ENCODE data around the gene NCBP2L. TPM values are rescaled to one million over a fixed set of nuclear protein-coding genes. Genes with fewer than 3 reads are reported as not detected.

NCBP2L gene
- total RNA-seq, 1 experiment from 2014 or later, result 0.20 TPM

DNA sequence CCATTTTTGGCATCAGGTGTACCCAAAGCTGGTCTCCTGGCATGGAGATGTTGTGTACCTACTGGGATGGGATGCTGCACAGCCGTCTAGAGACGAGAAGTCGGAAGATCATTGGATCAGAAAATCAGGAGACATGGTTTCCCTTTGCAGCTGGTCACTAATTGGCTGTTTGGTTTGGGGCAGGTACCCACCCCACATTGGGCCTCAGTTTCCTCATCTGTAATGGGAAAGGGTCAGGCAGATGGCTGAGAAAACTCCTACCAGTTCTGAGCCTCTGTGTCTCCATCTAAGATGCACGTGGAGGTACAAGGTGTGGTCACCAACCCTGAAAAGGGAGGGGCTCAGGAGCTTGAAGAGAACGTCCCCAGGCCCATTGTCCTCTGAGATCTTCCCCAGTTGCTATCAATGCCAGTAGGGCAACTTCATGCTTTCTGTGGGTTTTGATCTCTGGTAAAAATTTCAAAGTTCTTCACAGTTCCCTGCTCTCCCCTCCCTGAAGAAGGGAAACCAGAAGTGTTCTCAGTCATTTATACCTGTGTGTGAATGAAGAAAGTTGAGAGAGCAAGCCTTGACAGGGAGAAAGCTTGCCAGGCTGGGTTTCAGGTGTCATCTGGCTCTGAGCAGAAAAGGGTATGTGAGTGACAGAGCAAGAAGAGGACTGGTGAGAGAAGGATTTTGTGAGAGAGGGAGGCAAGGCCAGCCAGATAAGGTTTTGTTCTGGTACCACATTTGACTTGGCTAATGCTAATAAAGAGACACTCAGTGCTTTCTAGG is 17.0 kb upstream of the NCBP2L start (continued):
- TF ChIP-seq, protein P1, sequence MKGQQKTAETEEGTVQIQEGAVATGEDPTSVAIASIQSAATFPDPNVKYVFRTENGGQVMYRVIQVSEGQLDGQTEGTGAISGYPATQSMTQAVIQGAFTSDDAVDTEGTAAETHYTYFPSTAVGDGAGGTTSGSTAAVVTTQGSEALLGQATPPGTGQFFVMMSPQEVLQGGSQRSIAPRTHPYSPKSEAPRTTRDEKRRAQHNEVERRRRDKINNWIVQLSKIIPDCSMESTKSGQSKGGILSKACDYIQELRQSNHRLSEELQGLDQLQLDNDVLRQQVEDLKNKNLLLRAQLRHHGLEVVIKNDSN (CRISPR knock-in tag; IDR thresholded peaks at IDR 0.05), result no peak
- no peak for TF ChIP-seq FOXJ3 (CRISPR knock-in tag; IDR thresholded peaks at IDR 0.05; ENCODE audit: borderline replicate concordance)
- no peak for TF ChIP-seq MYBL2 (CRISPR knock-in tag; IDR thresholded peaks at IDR 0.05)
- TF ChIP-seq ESRRA (CRISPR knock-in tag; IDR thresholded peaks at IDR 0.05; ENCODE audit: borderline replicate concordance), result no peak
- no peak for TF ChIP-seq AR (CRISPR knock-in tag; IDR thresholded peaks at IDR 0.05)
- TF ChIP-seq ZNF232 (CRISPR knock-in tag; IDR thresholded peaks at IDR 0.05), result no peak

GRCh38 chrX:107763647-107764046 is 13.9 kb upstream of the NCBP2L start:
- Mint-ChIP-seq H3K27me3 (ENCODE audit: low read depth) (peaks cover 3% of the 10 kb centered on the region), H3K9me3 (no peaks in the 10 kb centered on the region), H3K4me3 (no peak overlapping the region), H3K36me3 (no peaks in the 10 kb centered on the region), H3K4me1 (peaks cover 15% of the 10 kb centered on the region), H3K27ac (no peak overlapping the region)
- ChIA-PET POLR2A (no interaction called here), CTCF (interaction anchor here (0.6 to 1.1 kb wide), 2 partner anchors 34 to 90 kb away, joined by 3 read pairs; no protein-coding TSS in a partner anchor)
- TF ChIP-seq JUN (CRISPR knock-in tag; IDR thresholded peaks at IDR 0.05), result no peak
- no peak for TF ChIP-seq NFYB (CRISPR knock-in tag; conservative IDR thresholded peaks at IDR 0.05; ENCODE audit: low read depth)
- TF ChIP-seq NFE2L1 (CRISPR knock-in tag; IDR thresholded peaks at IDR 0.05), result no peak
- ATAC-seq, result no peak
- no peak for DNase-seq (ENCODE audit: low spot score)

GRCh38 chrX:107764845-107765608 is 12.5 kb upstream of the NCBP2L start:
- ATAC-seq (no peak), DNase-seq (ENCODE audit: low spot score) (no peak)
- H3K4me3 Mint-ChIP-seq, result no peak overlapping the region
- no peak overlapping the region for H3K27ac Mint-ChIP-seq
- H3K36me3 Mint-ChIP-seq, result no peaks in the 10 kb centered on the region
- H3K4me1 Mint-ChIP-seq, result peaks cover 15% of the 10 kb centered on the region
- POLR2A ChIA-PET, result no interaction called here
- no peaks in the 10 kb centered on the region for H3K9me3 Mint-ChIP-seq
- CTCF ChIA-PET, result no interaction called here
- H3K27me3 Mint-ChIP-seq (ENCODE audit: low read depth), result peaks cover 3% of the 10 kb centered on the region
- no peak for TF ChIP-seq CREM (CRISPR knock-in tag; IDR thresholded peaks at IDR 0.05)
- no peak for TF ChIP-seq GRHL2 (CRISPR knock-in tag; IDR thresholded peaks at IDR 0.05; ENCODE audit: insufficient replicate concordance, severe bottlenecking)
- TF ChIP-seq ZNF671 (CRISPR knock-in tag; IDR thresholded peaks at IDR 0.05), result no peak
- TF ChIP-seq, protein P2, sequence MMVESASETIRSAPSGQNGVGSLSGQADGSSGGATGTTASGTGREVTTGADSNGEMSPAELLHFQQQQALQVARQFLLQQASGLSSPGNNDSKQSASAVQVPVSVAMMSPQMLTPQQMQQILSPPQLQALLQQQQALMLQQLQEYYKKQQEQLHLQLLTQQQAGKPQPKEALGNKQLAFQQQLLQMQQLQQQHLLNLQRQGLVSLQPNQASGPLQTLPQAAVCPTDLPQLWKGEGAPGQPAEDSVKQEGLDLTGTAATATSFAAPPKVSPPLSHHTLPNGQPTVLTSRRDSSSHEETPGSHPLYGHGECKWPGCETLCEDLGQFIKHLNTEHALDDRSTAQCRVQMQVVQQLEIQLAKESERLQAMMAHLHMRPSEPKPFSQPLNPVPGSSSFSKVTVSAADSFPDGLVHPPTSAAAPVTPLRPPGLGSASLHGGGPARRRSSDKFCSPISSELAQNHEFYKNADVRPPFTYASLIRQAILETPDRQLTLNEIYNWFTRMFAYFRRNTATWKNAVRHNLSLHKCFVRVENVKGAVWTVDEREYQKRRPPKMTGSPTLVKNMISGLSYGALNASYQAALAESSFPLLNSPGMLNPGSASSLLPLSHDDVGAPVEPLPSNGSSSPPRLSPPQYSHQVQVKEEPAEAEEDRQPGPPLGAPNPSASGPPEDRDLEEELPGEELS (CRISPR knock-in tag; IDR thresholded peaks at IDR 0.05), result no peak
- no peak for TF ChIP-seq JAZF1 (CRISPR knock-in tag; IDR thresholded peaks at IDR 0.05)
- TF ChIP-seq, protein P3, sequence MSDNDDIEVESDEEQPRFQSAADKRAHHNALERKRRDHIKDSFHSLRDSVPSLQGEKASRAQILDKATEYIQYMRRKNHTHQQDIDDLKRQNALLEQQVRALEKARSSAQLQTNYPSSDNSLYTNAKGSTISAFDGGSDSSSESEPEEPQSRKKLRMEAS (CRISPR knock-in tag; IDR thresholded peaks at IDR 0.05), result no peak
- TF ChIP-seq, protein P4, sequence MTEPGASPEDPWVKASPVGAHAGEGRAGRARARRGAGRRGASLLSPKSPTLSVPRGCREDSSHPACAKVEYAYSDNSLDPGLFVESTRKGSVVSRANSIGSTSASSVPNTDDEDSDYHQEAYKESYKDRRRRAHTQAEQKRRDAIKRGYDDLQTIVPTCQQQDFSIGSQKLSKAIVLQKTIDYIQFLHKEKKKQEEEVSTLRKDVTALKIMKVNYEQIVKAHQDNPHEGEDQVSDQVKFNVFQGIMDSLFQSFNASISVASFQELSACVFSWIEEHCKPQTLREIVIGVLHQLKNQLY (CRISPR knock-in tag; IDR thresholded peaks at IDR 0.05), result no peak
- TF ChIP-seq, protein P5, sequence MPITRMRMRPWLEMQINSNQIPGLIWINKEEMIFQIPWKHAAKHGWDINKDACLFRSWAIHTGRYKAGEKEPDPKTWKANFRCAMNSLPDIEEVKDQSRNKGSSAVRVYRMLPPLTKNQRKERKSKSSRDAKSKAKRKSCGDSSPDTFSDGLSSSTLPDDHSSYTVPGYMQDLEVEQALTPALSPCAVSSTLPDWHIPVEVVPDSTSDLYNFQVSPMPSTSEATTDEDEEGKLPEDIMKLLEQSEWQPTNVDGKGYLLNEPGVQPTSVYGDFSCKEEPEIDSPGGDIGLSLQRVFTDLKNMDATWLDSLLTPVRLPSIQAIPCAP (CRISPR knock-in tag; IDR thresholded peaks at IDR 0.05), result no peak
- no peak for TF ChIP-seq ZNF396 (CRISPR knock-in tag; IDR thresholded peaks at IDR 0.05; ENCODE audit: borderline replicate concordance)
- TF ChIP-seq ZNF121 (CRISPR knock-in tag; IDR thresholded peaks at IDR 0.05), result no peak
- no peak for TF ChIP-seq ZMAT4 (CRISPR knock-in tag; IDR thresholded peaks at IDR 0.05)
- no peak for TF ChIP-seq ATF1 (CRISPR knock-in tag; IDR thresholded peaks at IDR 0.05)
- TF ChIP-seq EMX1 (CRISPR knock-in tag; IDR thresholded peaks at IDR 0.05), result no peak
- TF ChIP-seq SOX15 (CRISPR knock-in tag; IDR thresholded peaks at IDR 0.05), result no peak
- no peak for TF ChIP-seq ZNF232 (CRISPR knock-in tag; IDR thresholded peaks at IDR 0.05)
